SK-N-MC (cell line): ENCODE results near the gene NOXA1.

Experiments
- DNase-seq: peaks from one replicate; pipeline ENCODE4 v3.0.0-alpha.2; 2011; ENCODE audit warnings: low read depth, low spot score
- H3K27ac ChIP-seq: fragments of 200-600 bp; sonication (generic); 2 replicates; pipeline ENCODE4 v1.5.1; 2016; ENCODE audit warnings: mixed run types
- H3K36me3 ChIP-seq: fragments of 200-600 bp; sonication (generic); 2 replicates; pipeline ENCODE4 v1.6.1; 2017; ENCODE audit warnings: antibody characterized with exemption, low read length, mixed read lengths; ENCODE audit not compliant: insufficient read depth
- H3K4me3 ChIP-seq: fragments of 200-600 bp; sonication (generic); 2 replicates; pipeline ENCODE4 v1.5.1; 2016
- H3K9ac ChIP-seq: fragments of 200-600 bp; sonication (generic); 2 replicates; pipeline ENCODE4 v1.8.0; 2017; ENCODE audit warnings: mixed run types, mixed read lengths; ENCODE audit not compliant: insufficient read length
- H3K9me3 ChIP-seq: fragments of 200-600 bp; sonication (generic); 2 replicates; pipeline ENCODE4 v1.6.1; 2017; ENCODE audit warnings: low read depth, mild to moderate bottlenecking, antibody characterized with exemption, low read length, moderate library complexity, mixed read lengths
- EZH2 ChIP-seq: fragments of 200-600 bp; sonication (generic); IDR thresholded peaks from one replicate; pipeline ENCODE4 v1.6.1; 2017; ENCODE audit warnings: antibody characterized with exemption
- FOXP2 ChIP-seq: optimal IDR thresholded peaks from 2 replicates; pipeline ENCODE3; 2011; ENCODE audit warnings: mild to moderate bottlenecking, moderate library complexity; ENCODE audit not compliant: insufficient read depth; ENCODE audit errors: extremely low read length, control extremely low read depth
- POLR2AphosphoS5 ChIP-seq: IDR thresholded peaks from 2 replicates; pipeline ENCODE4 v1.6.1; 2012; ENCODE audit warnings: mild to moderate bottlenecking, low read depth, low read length, borderline replicate concordance

The NOXA1 gene

DNA sequence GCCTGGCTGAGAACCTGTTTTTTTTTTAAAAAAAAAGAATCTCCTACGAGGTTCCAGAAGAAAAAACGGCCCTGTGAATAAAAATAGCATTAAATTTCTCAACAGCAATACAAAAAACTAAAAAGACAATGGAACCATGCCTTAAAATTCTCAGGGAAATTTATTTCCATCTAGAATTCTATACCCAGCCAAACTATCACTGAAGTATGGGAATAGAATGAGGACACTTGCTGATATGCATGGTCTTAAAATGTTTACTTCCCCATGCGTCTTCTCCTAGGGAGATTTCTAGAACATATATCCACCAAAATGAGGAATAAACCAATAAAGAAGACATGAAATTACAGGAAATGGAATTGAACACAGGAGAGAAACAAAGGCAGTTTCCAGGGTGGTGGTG lies 52.5 kb downstream of the NOXA1 start:
- H3K27ac ChIP-seq = no peak overlapping the region

GRCh38 chr9:137476856-137477255 lies 53.7 kb downstream of the NOXA1 start:
- Histone ChIP-seq H3K36me3 (no peaks in the 10 kb centered on the region), H3K9me3 (peaks cover 3% of the 10 kb centered on the region; the same call in 1 of the 2 replicates), H3K27ac (no peak overlapping the region), H3K9ac (no peak overlapping the region), H3K4me3 (no peak overlapping the region)
- no peak for DNase-seq
- TF ChIP-seq EZH2 = no peak

More for the DNA sequence above, 52.5 kb downstream of the NOXA1 start:
- DNase-seq = no peak
- Histone ChIP-seq H3K9ac (no peak overlapping the region), H3K9me3 (peaks cover 3% of the 10 kb centered on the region; the same call in 1 of the 2 replicates), H3K4me3 (no peak overlapping the region), H3K36me3 (no peaks in the 10 kb centered on the region)
- TF ChIP-seq EZH2 (no peak), POLR2AphosphoS5 (no peak), FOXP2 (no peak)

- Histone ChIP-seq H3K36me3 (no peaks in the 10 kb centered on the region), H3K9me3 (peaks cover 3% of the 10 kb centered on the region; the same call in 1 of the 2 replicates), H3K27ac (no peak overlapping the region), H3K9ac (no peak overlapping the region), H3K4me3 (no peak overlapping the region)
- no peak for TF ChIP-seq POLR2AphosphoS5
- no peak for TF ChIP-seq EZH2
- no peak for TF ChIP-seq FOXP2
- DNase-seq = no peak
Observed at GRCh38 chr9:137477778-137478612, 54.8 kb downstream of the NOXA1 start.

GRCh38 chr9:137478613-137478961 lies 55.4 kb downstream of the NOXA1 start:
- Histone ChIP-seq H3K36me3 (no peaks in the 10 kb centered on the region), H3K9ac (no peak overlapping the region), H3K9me3 (peaks cover 3% of the 10 kb centered on the region; the same call in 1 of the 2 replicates), H3K27ac (no peak overlapping the region), H3K4me3 (no peak overlapping the region)
- DNase-seq = no peak
- TF ChIP-seq POLR2AphosphoS5 (no peak), FOXP2 (no peak), EZH2 (no peak)

DNA sequence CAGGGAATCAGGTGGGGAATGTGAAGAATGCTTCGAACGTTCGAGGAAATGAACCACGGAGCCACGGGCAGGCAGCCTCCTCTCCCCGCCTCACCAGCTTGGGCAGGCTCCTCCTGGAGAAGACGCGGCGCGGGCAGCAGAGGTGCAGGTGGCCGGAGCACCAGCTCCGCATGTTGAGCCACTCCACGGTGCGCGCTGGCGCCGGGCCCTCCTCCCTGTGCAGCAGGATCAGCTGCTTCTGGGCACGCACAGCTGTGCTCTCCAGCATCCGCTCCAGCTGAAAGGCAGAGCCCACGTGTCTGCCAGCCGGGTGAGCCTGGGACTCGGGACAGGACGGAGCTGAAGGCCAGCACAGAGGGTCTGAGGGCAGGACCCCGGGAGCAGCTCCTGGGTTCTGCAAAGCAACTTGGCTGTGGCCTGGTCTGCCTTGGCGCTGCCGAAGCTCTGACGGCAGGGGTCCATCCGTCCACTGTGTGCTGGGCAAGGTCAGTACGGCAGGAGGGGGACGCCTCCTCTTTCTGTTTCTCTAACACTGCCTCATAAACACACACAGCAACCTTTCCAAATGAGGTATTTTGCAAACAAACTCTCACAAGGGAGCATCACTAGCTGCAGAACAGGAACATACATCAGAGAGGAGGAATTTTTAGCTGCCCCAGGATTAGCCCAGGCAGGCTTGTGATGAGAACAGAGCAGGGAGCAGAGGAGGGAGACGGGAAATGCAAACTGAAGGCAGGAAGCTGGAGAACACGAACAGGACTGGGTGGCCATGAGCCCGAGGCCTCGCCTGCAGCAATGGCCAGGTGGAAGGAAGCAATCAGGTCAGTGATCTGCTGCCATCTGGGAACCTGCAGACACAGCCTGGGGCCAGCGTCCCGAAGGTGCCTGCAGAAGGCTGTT lies 56.0 kb downstream of the NOXA1 start:
- Histone ChIP-seq H3K27ac (no peak overlapping the region), H3K36me3 (no peaks in the 10 kb centered on the region), H3K9me3 (peaks cover 3% of the 10 kb centered on the region; the same call in 1 of the 2 replicates), H3K4me3 (no peak overlapping the region), H3K9ac (no peak overlapping the region)
- DNase-seq = no peak
- no peak for TF ChIP-seq EZH2
- no peak for TF ChIP-seq FOXP2
- TF ChIP-seq POLR2AphosphoS5 = no peak

- Histone ChIP-seq H3K9ac (no peak overlapping the region), H3K9me3 (peaks cover 3% of the 10 kb centered on the region; the same call in 1 of the 2 replicates), H3K4me3 (no peak overlapping the region), H3K27ac (no peak overlapping the region), H3K36me3 (no peaks in the 10 kb centered on the region)
- TF ChIP-seq POLR2AphosphoS5 (no peak), FOXP2 (no peak), EZH2 (no peak)
- no peak for DNase-seq
Observed at GRCh38 chr9:137479892-137480685, 56.9 kb downstream of the NOXA1 start.

- no peaks in the 10 kb centered on the region for H3K9me3 ChIP-seq
- H3K36me3 ChIP-seq = no peaks in the 10 kb centered on the region
- H3K9ac ChIP-seq = no peak overlapping the region
- H3K27ac ChIP-seq = no peak overlapping the region
- DNase-seq = no peak
- TF ChIP-seq FOXP2 (no peak), EZH2 (no peak), POLR2AphosphoS5 (no peak)
- H3K4me3 ChIP-seq = no peak overlapping the region
Observed at GRCh38 chr9:137480686-137481683, 57.8 kb downstream of the NOXA1 start.
